B cell (primary cell): ENCODE results near the gene ZNF878. TPM values are rescaled to one million over a fixed set of nuclear protein-coding genes. Genes with fewer than 3 reads are reported as not detected.

Experiments used
- ATAC-seq: fragments of 200-7000 bp; cut with Tn5 transposase; one replicate; pipeline ENCODE4 v1.10.0; 2021; ENCODE audit warnings: low read depth, mild to moderate bottlenecking, moderate number of reproducible peaks, moderate library complexity
- CTCF ChIA-PET: fragments of 350-600 bp; sonication (Branson Sonifier 250); formaldehyde crosslinking; loops from one replicate; lab custom pipeline; 2021; ENCODE audit warnings: antibody characterized with exemption, inconsistent platforms; lab: Charles Lee
- POLR2A ChIA-PET: fragments of 350-600 bp; sonication (Branson Sonifier 250); formaldehyde crosslinking; loops from one replicate; lab custom pipeline; 2021; ENCODE audit warnings: antibody characterized with exemption; lab: Charles Lee
- DNase-seq: peaks from one replicate; pipeline ENCODE4 v3.0.0; 2013
- H2AFZ ChIP-seq: 2 replicates; pipeline ENCODE4 v1.6.1; 2012; ENCODE audit warnings: mild to moderate bottlenecking, low read depth, low read length; ENCODE audit not compliant: insufficient read depth, poor library complexity, severe bottlenecking
- H3K27ac ChIP-seq, 2 donors: 1 replicate in 1 of 2; 2 replicates in 1 of 2; pipeline ENCODE4 v1.5.1; 2012 to 2013; ENCODE audit warnings: low read length in 2 of 2, mild to moderate bottlenecking in 2 of 2, moderate library complexity in 1 of 2
- H3K27me3 ChIP-seq, 4 experiments: fragments of 200-600 bp in 1 of 4; sonication (generic) in 1 of 4; replicated peaks in 1 of 4; 1 replicate in 2 of 4; 2 replicates in 2 of 4; pipeline versions ENCODE4 v1.6.1 to v1.7.0; 2013 to 2016; ENCODE audit warnings: low read length in 3 of 4, mild to moderate bottlenecking in 2 of 4, mixed read lengths in 1 of 4, moderate library complexity in 1 of 4; ENCODE audit not compliant: insufficient read depth in 4 of 4, control insufficient read depth in 3 of 4; ENCODE audit errors: control extremely low read depth in 1 of 4
- H3K36me3 ChIP-seq, 2 experiments: replicated peaks in 1 of 2; 1 replicate in 1 of 2; 2 replicates in 1 of 2; pipeline versions ENCODE4 v1.6.1 to v1.7.1; 2013; ENCODE audit warnings: low read length in 1 of 2; ENCODE audit not compliant: insufficient read depth in 2 of 2, control insufficient read depth in 1 of 2; ENCODE audit errors: control extremely low read depth in 1 of 2, extremely low read depth in 1 of 2
- H3K4me1 ChIP-seq, 2 donors: fragments of 200-600 bp in 1 of 2; sonication (generic) in 1 of 2; 1 replicate in 1 of 2; 2 replicates in 1 of 2; pipeline versions ENCODE4 v1.5.1 to v1.6.1; 2013 to 2017; ENCODE audit warnings: low read length in 2 of 2; ENCODE audit not compliant: control insufficient read depth in 2 of 2, insufficient read depth in 2 of 2
- H3K4me2 ChIP-seq: replicated peaks from 2 replicates; pipeline ENCODE3; 2012; ENCODE audit warnings: mild to moderate bottlenecking, low read depth, low read length; ENCODE audit not compliant: poor library complexity, severe bottlenecking
- H3K4me3 ChIP-seq, 5 experiments: fragments of 200-600 bp in 1 of 5; sonication (generic) in 1 of 5; 1 replicate in 3 of 5; 2 replicates in 2 of 5; pipeline versions ENCODE4 v1.5.1 to v1.7.0; 2011 to 2016; ENCODE audit warnings: low read length in 4 of 5, mild to moderate bottlenecking in 4 of 5, low read depth in 2 of 5, control low read depth in 1 of 5, moderate library complexity in 1 of 5; ENCODE audit not compliant: insufficient read depth in 1 of 5; ENCODE audit errors: control extremely low read depth in 1 of 5, extremely low read depth in 1 of 5
- H3K79me2 ChIP-seq: fragments of 200-600 bp; sonication (generic); one replicate; pipeline ENCODE4 v1.6.0; 2016; ENCODE audit warnings: low read length; ENCODE audit not compliant: control insufficient read depth, insufficient read depth
- H3K9ac ChIP-seq: fragments of 200-600 bp; sonication (generic); 2 replicates; pipeline ENCODE4 v1.6.1; 2017; ENCODE audit warnings: mild to moderate bottlenecking, low read length, moderate library complexity
- H3K9me3 ChIP-seq, 3 donors: one replicate each; pipeline versions ENCODE4 v1.6.1 to v1.7.1; 2013; ENCODE audit warnings: low read length in 2 of 3; ENCODE audit not compliant: control insufficient read depth in 2 of 3, insufficient read depth in 1 of 3; ENCODE audit errors: control extremely low read depth in 1 of 3
- H4K20me1 ChIP-seq: 2 replicates; pipeline ENCODE4 v1.6.0; 2012; ENCODE audit warnings: mild to moderate bottlenecking, low read length; ENCODE audit not compliant: insufficient read depth, control insufficient read depth, poor library complexity, severe bottlenecking
- H3K27ac Mint-ChIP-seq: one replicate; pipeline ENCODE4 v1.8.0; 2021; ENCODE audit warnings: mixed read lengths
- H3K27me3 Mint-ChIP-seq: one replicate; pipeline ENCODE4 v1.8.0; 2021; ENCODE audit warnings: mixed read lengths
- H3K4me1 Mint-ChIP-seq: one replicate; pipeline ENCODE4 v1.8.0; 2021; ENCODE audit warnings: mixed read lengths
- H3K4me3 Mint-ChIP-seq: one replicate; pipeline ENCODE4 v1.8.0; 2021; ENCODE audit warnings: mixed read lengths
- H3K9me3 Mint-ChIP-seq: one replicate; pipeline ENCODE4 v1.8.0; 2022; ENCODE audit warnings: mixed read lengths; ENCODE audit not compliant: insufficient read depth
- EZH2 ChIP-seq: IDR thresholded peaks from 2 replicates; pipeline ENCODE4 v1.6.1; 2012; ENCODE audit warnings: borderline replicate concordance, low read depth, mild to moderate bottlenecking, moderate library complexity, low read length; ENCODE audit not compliant: insufficient read depth, poor library complexity, severe bottlenecking
- WGBS: methylation state at CpG from one replicate; pipeline ENCODE4 v1.1.5; 2013; ENCODE audit warnings: missing lambda C conversion rate; ENCODE audit not compliant: insufficient coverage; 5-methylcytosine and 5-hydroxymethylcytosine counted together
- intact Hi-C: fragments of 100-400 bp; cut with micrococcal nuclease; formaldehyde crosslinking; loops from one replicate; pipeline ENCODE4 v1.10.0; 2022
- polyA plus RNA-seq: library from polyadenylated mRNA; depleted of rRNA; stranded (reverse); fragments of >200 nt; gene quantifications from 2 replicates; pipeline ENCODE4 v1.2.3, GENCODE V29; 2012
- total RNA-seq, 2 donors: library from RNA; stranded (reverse); fragments of 120-200 nt in 1 of 2; gene quantifications; 1 replicate in 1 of 2; 2 replicates in 1 of 2; pipeline versions ENCODE4 v1.2.3 to v1.2.4, GENCODE V29; 2013 to 2022
- TF ChIP-seq, protein P1 (sequence below): fragments of 200-600 bp; IDR thresholded peaks from one replicate; pipeline ENCODE4 v1.8.0; 2022; ENCODE audit warnings: antibody characterized with exemption, mild to moderate bottlenecking

ZNF878 gene
- total and polyA plus RNA-seq, 2 donors (not counting 1 experiment from before 2014, with no cell fraction given), result 0.04 TPM; not detected in 1

DNA sequence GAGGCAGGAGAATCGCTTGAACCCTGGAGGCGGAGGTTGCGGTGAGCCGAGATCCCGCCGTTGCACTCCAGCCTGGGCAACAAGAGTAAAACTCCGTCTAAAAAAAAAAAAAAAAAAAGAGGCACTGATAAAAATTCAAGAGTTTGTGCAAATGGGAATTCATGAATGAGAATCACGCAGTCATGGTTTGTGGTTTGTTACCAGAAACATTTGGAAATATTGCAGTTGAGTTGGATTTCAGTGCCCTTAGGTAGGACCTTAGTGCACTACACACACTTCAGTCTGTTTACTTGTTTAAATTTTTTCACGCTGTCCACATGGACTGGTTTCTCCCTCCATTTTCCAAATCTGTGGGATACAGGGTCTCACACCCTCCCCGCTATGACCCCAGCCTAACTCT, 40.2 kb upstream of the ZNF878 start:
- H2AFZ ChIP-seq, result peak overlapping the region; percentile 84
- no peak overlapping the region for H3K27ac ChIP-seq
- DNase-seq (no peak), ATAC-seq (no peak)
- no peaks in the 10 kb centered on the region for H3K27me3 ChIP-seq
- H3K4me2 ChIP-seq, result peak overlapping the region; percentile 91
- Mint-ChIP-seq H3K4me3 (peak overlapping the region; percentile 86), H3K27me3 (peaks cover 3% of the 10 kb centered on the region), H3K9me3 (no peaks in the 10 kb centered on the region), H3K4me1 (peaks cover 12% of the 10 kb centered on the region), H3K27ac (no peak overlapping the region)
- no peaks in the 10 kb centered on the region for H4K20me1 ChIP-seq
- H3K4me3 ChIP-seq, result peak overlapping the region in 3 of 5 experiments; percentile 57 to 76 (median 63)
- peak overlapping the region; percentile 77 for H3K9ac ChIP-seq
- no peak for TF ChIP-seq EZH2
- TF ChIP-seq, protein P1, sequence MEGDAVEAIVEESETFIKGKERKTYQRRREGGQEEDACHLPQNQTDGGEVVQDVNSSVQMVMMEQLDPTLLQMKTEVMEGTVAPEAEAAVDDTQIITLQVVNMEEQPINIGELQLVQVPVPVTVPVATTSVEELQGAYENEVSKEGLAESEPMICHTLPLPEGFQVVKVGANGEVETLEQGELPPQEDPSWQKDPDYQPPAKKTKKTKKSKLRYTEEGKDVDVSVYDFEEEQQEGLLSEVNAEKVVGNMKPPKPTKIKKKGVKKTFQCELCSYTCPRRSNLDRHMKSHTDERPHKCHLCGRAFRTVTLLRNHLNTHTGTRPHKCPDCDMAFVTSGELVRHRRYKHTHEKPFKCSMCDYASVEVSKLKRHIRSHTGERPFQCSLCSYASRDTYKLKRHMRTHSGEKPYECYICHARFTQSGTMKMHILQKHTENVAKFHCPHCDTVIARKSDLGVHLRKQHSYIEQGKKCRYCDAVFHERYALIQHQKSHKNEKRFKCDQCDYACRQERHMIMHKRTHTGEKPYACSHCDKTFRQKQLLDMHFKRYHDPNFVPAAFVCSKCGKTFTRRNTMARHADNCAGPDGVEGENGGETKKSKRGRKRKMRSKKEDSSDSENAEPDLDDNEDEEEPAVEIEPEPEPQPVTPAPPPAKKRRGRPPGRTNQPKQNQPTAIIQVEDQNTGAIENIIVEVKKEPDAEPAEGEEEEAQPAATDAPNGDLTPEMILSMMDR, result no peak
- CTCF ChIA-PET, result interaction anchor here (1.6 to 3.4 kb wide), 2 partner anchors 10 to 48 kb away, joined by 4 to 17 read pairs; partner anchors contain the start of gene ZNF20
- peaks cover 0 to 10% (median 0%) of the 10 kb centered on the region in 3 donors for H3K9me3 ChIP-seq
- no peaks in the 10 kb centered on the region for H3K36me3 ChIP-seq
- intact Hi-C loops, result loop anchor here (2.0 kb wide), 1 partner anchor 28 kb away; the partner anchor contains the start of gene ZNF844
- H3K79me2 ChIP-seq, result no peaks in the 10 kb centered on the region
- H3K4me1 ChIP-seq, result peaks cover 6 to 14% of the 10 kb centered on the region in 2 donors
- POLR2A ChIA-PET, result no interaction called here
- WGBS, result 37% methylated on average over 6 of the region's 10 CpGs
